HG03066 (cell line): ENCODE measurements around the gene AATF.

Experiments used
- ATAC-seq: cut with Tn5 transposase; IDR thresholded peaks from one replicate; pipeline ENCODE4 v1.9.1; 2021; ENCODE audit warnings: low read depth; ENCODE audit not compliant: unreplicated experiment

The AATF gene

GRCh38 chr17:36977066-36977465, 28.3 kb downstream of the AATF start:
- ATAC-seq = no peak

GRCh38 chr17:36977568-36977967, 28.8 kb downstream of the AATF start:
- ATAC-seq = no peak

GRCh38 chr17:36978810-36979564, 30.2 kb downstream of the AATF start:
- ATAC-seq = no peak

GRCh38 chr17:36979565-36979941, 30.8 kb downstream of the AATF start:
- no peak for ATAC-seq

GRCh38 chr17:36980280-36980761, 31.6 kb downstream of the AATF start:
- no peak for ATAC-seq

GRCh38 chr17:36983618-36984017, 34.9 kb downstream of the AATF start:
- no peak for ATAC-seq

DNA sequence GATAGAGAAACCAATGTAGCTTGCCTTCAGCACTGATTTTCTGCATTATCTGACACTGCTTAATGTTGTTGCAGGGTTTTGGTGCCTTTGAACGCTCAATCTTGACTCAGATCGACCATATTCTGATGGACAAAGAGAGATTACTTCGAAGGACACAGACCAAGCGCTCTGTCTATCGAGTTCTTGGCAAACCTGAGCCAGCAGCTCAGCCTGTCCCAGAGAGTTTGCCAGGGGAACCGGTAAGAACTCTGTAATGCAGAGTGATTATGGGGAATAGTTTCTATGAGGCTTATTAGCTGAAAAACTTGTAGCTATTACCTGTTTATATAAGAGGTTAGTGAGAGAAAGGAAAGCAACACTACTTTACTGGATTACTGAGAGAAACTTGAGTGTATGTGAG, 40.4 kb downstream of the AATF start:
- ATAC-seq = no peak

DNA sequence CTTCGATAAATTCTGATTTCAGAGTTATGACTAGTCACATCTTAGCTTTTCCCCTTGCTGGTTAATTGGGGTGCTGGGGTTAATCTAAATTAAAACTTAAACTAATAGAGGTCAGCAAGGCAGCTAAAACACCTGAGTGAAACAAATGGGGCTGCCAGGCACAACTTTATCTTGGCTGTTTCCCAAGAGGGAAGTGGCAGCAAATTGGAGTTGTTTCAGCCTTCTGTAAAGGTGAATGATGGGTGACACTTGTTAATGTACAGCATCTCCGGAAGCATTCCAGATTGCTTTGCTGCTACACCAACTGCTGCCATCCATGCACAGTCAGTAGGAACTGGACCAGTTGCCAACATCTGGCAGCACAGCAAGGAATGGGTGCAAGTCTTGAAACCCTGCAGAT, 43.9 kb downstream of the AATF start:
- no peak for ATAC-seq

- no peak for ATAC-seq
Observed at GRCh38 chr17:36993227-36993626, 44.5 kb downstream of the AATF start.

- no peak for ATAC-seq
Observed at GRCh38 chr17:36994438-36994837, 45.7 kb downstream of the AATF start.

DNA sequence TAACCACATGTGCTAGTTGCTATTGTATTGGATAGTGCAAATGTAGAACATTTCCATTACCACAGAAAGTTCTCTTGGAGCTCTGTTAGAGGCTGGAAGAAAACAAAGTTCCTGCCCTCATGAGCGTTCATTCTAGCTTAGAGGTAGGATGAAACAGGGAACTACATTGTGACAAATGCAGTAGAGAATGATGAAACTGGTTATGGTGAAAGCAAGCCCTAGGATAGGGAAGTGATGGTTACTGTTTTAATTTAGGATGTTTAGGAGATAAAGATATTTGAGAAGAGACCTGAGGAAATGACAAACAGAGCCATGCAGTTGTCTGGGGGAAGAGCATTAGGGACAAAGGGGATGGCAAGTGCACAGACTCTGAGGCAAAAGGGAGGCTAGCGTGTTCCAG, 50.7 kb downstream of the AATF start:
- ATAC-seq = no peak

DNA sequence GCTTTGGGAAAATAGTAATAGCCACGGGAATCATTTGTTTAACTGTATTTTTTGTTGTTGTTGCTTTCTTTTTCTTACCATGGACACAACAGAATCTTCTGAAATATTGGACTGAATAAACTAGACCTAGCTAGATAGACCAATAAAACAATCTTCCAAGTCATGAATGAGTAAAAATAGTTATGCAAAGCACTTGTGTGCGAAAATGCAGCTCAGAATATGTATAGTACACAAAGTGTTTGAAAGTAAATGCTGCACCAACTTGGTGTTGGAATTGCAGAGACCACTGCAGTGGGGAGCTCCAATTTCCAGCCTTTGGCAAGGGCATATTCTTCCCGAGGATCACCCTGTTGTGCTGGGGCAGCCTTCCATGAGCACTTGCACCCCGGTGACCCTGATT, 68.0 kb downstream of the AATF start:
- ATAC-seq = no peak

DNA sequence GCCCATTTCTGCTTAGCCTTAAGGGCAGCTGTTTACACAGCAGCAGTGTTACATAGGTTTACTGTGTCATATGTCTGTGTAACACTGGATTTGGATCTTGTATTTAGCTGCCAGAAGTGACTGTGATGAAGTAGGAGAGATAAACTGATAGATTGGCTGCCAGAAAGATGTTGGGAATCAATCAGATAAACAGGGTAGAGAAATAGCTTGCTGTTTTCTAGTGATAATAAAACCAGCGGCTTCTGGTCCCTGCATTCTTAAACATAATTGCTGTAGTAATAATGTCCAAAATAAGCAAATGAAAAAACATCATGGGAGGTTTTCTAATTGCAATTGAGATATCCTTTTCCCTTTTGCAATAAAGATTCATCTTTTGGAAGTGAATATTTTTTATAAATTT, 68.7 kb downstream of the AATF start:
- ATAC-seq = no peak

DNA sequence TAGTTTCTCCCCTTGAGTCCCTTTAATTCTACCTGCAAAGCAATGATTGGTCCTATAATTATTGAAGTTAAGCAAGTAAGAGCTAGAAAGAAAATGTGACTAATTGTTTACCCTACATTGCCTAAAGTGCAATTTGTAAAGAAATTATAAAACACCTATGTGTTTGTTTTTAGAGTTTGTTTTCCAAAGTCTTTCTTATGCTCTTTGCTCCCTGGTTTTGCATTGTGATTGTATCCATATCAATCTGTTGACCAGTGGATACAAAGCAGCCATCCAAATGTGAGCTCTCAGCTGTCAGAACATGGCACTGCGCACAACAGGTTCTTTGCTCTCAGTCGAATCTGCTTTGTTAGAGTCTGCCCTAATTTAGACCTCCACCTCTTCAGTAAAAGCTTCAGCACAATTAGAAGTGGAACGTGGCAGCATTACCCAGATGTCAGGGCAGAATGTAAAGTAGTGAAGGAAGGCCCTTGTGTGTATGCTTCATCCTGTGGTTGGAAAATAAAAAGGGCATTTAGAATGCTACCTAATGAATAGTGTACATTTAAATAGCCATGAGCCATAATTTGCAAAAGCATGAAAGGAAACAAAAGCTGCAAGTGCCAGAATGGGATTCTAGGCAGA, 70.5 kb downstream of the AATF start:
- no peak for ATAC-seq

DNA sequence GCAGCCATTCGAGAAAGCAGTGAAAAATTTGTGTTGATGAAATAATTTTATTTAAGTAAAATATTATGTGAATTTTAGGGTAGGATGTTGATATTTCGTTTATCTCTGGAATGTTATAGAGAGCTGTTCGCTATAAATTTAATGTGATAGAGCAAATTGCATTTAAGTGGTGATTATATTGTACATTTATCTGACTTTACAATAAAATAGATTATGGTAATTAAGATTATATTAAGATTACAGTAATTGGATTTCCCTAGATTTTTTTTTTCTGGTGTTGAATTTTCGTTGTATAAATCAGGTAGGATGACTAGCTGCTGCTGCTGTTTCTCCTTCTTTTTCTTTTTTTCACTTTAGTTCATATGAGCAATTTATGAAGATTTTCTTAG, 71.0 kb downstream of the AATF start:
- no peak for ATAC-seq

DNA sequence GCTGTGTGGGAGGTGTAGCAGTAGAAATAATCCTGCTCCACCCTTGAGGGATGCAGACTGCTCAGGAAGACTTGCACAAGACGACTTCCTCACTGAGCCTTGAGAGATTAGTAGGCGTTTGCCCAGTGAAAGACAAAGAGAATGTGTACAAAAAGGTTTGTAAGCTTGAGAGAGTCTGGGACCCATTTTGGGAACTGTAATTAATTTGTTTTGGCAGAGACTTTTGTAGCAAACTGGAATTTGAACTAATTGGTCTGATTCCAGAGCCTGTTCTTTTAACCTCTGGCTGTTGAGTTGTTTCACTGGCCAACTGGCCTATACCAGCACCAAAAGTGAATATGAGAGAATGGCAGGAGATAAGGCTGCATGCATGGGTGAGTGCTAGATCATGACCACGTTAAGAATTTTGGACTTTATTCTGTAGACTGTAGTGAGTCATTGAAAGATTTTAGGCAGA, 75.5 kb downstream of the AATF start:
- no peak for ATAC-seq

- no peak for ATAC-seq
Observed at GRCh38 chr17:37025238-37025637, 76.5 kb downstream of the AATF start.

GRCh38 chr17:37025847-37026530, 77.2 kb downstream of the AATF start:
- ATAC-seq = no peak

DNA sequence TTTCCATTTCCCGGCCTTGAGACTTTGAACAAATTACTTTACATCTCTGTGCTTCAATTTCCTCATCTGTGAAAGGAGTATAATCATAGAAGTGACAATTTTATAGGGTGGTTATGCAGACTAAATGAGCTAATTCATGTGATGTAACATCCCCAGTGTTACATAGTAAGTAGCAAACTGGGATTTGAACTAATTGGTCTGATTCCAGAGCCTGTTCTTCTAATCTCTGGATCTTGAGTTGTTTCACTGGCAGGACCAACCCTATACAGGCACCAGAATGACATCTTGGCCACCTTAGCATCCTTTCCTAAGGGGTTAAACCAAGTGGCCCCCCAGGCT, 77.7 kb downstream of the AATF start:
- ATAC-seq = no peak

DNA sequence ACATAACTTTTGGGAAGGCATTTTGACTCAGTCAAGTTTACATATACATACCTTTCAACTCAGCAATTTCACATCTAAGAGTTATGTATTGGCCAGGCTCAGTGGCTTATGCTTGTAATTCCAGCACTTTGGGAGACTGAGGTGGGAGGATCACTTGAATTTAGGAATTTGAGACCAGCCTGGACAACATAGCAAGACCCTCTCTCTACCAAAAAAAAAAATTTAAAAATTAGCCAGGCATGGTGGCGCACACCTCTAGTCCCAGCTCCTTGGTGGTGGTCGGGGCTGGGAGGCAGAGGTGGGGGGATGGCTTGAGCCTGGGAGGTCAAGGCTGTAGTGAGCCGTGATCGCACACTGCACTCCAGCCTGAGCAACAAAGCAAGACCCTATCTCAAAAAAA, 79.3 kb downstream of the AATF start:
- no peak for ATAC-seq

- no peak for ATAC-seq
Observed at GRCh38 chr17:37031493-37032083, 82.8 kb downstream of the AATF start.
